AG09309 (cell line): ENCODE data around the gene RBM20.
"Not testable (repeated sequence)": the region's sequence is repeated elsewhere in the genome, so short reads cannot be mapped to it uniquely, and the experiment has no call there.

Source experiments
- DNase-seq: peaks from one replicate; pipeline ENCODE4 v3.0.0-alpha.2; 2010; ENCODE audit warnings: low read depth
- H3K4me3 ChIP-seq: 2 replicates; pipeline ENCODE4 v1.5.1; 2011; ENCODE audit warnings: mild to moderate bottlenecking, low read depth, low read length, moderate library complexity; ENCODE audit not compliant: control insufficient read depth
- TF ChIP-seq, protein P1 (sequence below): IDR thresholded peaks from 2 replicates; pipeline ENCODE4 v1.5.1; 2011; ENCODE audit warnings: mild to moderate bottlenecking, low read depth, low read length, inconsistent platforms; ENCODE audit not compliant: insufficient read depth, control insufficient read depth; ENCODE audit errors: missing control alignments

RBM20 gene

DNA sequence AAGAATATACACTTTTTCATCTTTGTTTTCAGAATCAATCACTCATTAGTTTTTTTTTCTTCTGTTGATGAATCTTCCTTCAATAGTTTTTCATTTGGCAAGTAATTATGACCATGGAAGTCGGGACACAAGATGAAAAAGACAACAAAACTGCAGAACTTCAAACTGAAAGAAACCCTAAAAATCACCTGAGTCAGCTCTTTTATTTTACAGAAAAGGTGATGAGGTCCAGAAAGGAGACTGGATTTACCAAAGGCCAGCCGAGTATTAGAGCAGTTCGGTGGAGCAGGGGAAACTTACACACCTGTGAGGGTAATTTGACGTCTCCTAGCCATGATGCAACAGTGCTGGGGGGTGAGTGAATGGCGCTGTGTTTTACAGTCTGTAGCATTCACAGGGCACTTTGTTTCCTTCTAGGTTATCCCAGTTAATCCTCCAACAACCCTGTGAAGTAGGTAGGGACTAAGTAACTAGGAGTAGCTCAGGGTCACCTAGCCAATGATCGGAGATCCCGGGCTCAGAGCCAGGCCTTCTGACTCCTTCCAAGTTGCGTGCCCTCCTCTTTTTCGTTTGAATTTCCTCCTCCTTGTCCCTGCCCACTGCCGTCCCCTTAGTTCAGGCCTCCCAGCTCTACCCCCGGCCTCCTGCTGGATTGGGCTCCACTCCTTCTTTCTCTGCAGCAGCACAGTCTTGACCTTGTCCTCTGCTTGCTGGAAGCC, 14.0 kb downstream of the RBM20 start:
- TF ChIP-seq, protein P1, sequence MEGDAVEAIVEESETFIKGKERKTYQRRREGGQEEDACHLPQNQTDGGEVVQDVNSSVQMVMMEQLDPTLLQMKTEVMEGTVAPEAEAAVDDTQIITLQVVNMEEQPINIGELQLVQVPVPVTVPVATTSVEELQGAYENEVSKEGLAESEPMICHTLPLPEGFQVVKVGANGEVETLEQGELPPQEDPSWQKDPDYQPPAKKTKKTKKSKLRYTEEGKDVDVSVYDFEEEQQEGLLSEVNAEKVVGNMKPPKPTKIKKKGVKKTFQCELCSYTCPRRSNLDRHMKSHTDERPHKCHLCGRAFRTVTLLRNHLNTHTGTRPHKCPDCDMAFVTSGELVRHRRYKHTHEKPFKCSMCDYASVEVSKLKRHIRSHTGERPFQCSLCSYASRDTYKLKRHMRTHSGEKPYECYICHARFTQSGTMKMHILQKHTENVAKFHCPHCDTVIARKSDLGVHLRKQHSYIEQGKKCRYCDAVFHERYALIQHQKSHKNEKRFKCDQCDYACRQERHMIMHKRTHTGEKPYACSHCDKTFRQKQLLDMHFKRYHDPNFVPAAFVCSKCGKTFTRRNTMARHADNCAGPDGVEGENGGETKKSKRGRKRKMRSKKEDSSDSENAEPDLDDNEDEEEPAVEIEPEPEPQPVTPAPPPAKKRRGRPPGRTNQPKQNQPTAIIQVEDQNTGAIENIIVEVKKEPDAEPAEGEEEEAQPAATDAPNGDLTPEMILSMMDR = no peak
- no peak overlapping the region for H3K4me3 ChIP-seq
- DNase-seq = no peak

- DNase-seq = no peak
- H3K4me3 ChIP-seq = no peak overlapping the region
- TF ChIP-seq, protein P1 = no peak
Measured at GRCh38 chr10:110659558-110659957, 15.4 kb downstream of the RBM20 start.

DNA sequence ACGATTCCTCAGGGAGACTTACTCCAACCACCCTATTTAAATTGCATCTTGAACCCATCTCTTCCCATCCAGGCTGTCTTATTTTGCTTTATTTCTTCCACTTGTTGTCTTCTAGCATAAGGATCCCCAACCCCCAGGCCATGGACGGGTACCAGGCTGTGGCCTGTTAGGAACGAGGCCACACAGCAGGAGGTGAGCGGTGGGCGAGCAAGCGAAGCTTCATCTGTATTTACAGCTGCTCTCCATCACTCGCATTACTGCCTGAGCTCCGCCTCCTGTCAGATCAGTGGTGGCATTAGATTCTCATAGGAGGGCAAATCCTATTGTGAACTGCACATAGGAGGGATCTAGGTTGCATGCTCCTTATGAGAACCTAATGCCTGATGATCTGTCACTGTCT, 16.2 kb downstream of the RBM20 start:
- not testable (repeated sequence) for H3K4me3 ChIP-seq, DNase-seq

DNA sequence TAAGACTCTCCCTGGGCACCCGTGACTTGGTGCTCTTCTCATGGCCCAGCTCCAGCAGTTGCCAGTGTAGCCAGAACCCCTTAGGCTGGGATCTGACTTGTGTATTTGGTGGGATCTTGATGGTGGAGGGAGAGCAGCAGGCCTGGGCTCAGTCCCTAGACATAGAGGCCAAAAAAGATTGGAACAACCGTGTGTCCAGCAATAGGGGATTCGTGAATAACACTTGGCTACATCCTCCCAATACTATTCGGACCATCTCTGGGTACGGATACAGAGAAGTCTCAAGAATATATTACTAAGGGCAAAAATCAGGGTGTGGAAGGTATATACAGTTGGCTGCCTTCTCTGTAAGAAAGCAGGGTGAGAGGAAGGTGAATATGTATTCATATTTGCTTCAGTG, 17.2 kb downstream of the RBM20 start:
- DNase-seq = no peak
- TF ChIP-seq, protein P1 = no peak
- H3K4me3 ChIP-seq = no peak overlapping the region

DNA sequence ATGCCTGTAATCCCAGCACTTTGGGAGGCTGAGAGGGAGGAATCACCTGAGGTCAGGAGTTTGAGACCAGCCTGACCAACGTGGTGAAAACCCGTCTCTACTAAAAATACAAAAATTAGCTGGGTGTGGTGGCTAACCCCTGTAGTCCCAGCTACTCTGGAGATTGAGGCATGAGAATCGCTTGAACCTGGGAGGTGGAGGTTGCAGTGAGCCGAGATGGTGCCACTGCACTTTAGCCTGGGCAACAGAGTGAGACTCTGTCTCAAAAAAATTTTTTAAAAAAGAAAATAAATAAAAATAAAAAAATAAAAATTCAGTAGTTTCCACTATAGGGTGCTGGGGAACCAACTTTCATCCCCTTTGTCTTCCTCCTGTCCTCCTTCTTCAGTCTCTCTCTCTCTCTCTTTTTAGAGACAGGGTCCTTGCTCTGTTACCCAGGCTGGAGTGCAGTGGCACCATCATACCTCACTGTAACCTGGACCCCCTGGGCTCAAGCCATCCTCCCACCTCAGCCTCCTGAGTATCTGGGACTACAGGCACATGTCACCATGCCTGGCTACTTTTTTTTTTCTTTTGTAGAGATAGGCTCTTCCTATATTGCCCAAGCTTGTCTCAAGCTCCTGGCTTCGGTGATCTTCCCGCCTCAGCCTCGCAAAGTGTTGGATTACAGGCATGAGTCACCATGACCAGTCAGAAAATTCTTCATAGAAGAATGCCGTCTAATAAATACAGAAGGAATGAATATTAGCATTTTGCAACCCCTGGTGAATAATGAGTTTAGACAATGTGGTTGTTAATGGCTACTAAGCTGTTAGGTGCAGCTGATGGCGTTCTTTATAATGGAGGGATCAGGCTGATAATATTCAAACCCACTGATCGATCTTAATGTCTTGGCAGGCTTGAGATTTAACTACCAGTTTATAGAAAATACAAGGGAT, 20.6 kb downstream of the RBM20 start:
- TF ChIP-seq, protein P1 = no peak
- DNase-seq = peak; percentile 81
- no peak overlapping the region for H3K4me3 ChIP-seq

DNA sequence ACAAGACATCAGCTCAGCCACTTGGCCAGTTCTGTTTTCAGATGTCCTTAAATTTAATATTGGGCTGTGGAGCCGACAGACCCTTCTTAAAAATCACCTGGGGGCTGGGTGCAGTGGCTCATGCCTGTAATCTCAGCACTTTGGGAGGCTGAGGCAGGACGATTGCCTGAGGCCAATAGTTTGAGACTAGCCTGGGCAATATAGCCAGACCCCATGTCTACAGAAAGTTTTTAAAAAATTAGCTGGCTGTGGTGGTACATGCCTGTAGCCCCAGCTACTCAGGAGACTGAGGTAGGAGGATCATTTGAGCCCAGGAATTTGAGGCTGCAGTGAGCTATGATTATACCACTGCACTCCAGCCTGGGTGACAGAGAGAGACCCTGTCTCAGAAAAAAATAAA, 22.1 kb downstream of the RBM20 start:
- not testable (repeated sequence) for H3K4me3 ChIP-seq, DNase-seq

- TF ChIP-seq, protein P1 = no peak
- no peak for DNase-seq
- H3K4me3 ChIP-seq = no peak overlapping the region
Measured at GRCh38 chr10:110666673-110667072, 22.5 kb downstream of the RBM20 start.
